Kidney (tissue), 14 donors: Measurements from ENCODE around the gene GPR151. TPM values are rescaled to one million over a fixed set of nuclear protein-coding genes. Genes with fewer than 3 reads are reported as not detected.
A peak's percentile ranks its signal among the peaks of the same experiment; 100 is the strongest.

Experiments used
- DNase-seq, 5 donors: peaks; one replicate each; pipeline ENCODE4 v3.0.0-alpha.2; 2013 to 2020
- FAIRE-seq: peaks from 2 replicates; lab custom pipeline; 2012; peaks lifted over from hg19 to GRCh38; lab: Jason Lieb, UNC
- H3K27ac ChIP-seq, 2 donors: one replicate each; pipeline ENCODE4 v1.7.0; 2013; ENCODE audit warnings: low read depth in 2 of 2, low read length in 2 of 2, inconsistent platforms in 1 of 2
- H3K27me3 ChIP-seq: one replicate; pipeline ENCODE4 v1.7.1; 2013; ENCODE audit warnings: low read length, inconsistent platforms; ENCODE audit not compliant: control insufficient read depth, insufficient read depth
- H3K36me3 ChIP-seq, 3 donors: one replicate each; pipeline versions ENCODE4 v1.7.0 to v1.7.1; 2013; ENCODE audit warnings: low read length in 3 of 3, control low read depth in 1 of 3, inconsistent platforms in 1 of 3; ENCODE audit not compliant: insufficient read depth in 3 of 3, control insufficient read depth in 2 of 3
- H3K4me1 ChIP-seq, 3 donors: one replicate each; pipeline versions ENCODE4 v1.7.0 to v1.7.1; 2013; ENCODE audit warnings: low read length in 3 of 3, inconsistent platforms in 1 of 3, low read depth in 1 of 3; ENCODE audit not compliant: control insufficient read depth in 2 of 3, insufficient read depth in 2 of 3
- H3K4me3 ChIP-seq, 3 donors: one replicate each; pipeline versions ENCODE4 v1.7.0 to v1.8.1; 2013; ENCODE audit warnings: low read length in 3 of 3, control low read depth in 1 of 3, inconsistent platforms in 1 of 3
- H3K9ac ChIP-seq, 3 donors: one replicate each; pipeline versions ENCODE4 v1.7.0 to v1.7.1; 2013; ENCODE audit warnings: low read length in 3 of 3, control low read depth in 1 of 3, inconsistent platforms in 1 of 3
- H3K9me3 ChIP-seq, 3 donors: one replicate each; pipeline versions ENCODE4 v1.7.0 to v1.7.1; 2013; ENCODE audit warnings: low read length in 3 of 3, control low read depth in 1 of 3, inconsistent platforms in 1 of 3; ENCODE audit not compliant: control insufficient read depth in 2 of 3, insufficient read depth in 1 of 3
- intact Hi-C: fragments of 100-400 bp; cut with DNase I; formaldehyde crosslinking; loops from one replicate; pipeline ENCODE4 v1.11.1; 2022
- polyA plus RNA-seq: library from polyadenylated mRNA; stranded (reverse); fragments of 350-450 nt; fragmentation: Illumina TruSeq; extraction: RNeasy Lipid Tissue Mini Kit (QIAGEN cat#74804); gene quantifications from one replicate; pipeline ENCODE4 v1.2.3, GENCODE V29; 2014; ENCODE audit warnings: low read depth, low replicate concordance; ENCODE audit not compliant: insufficient read depth
- total RNA-seq: library from RNA; stranded (reverse); fragmentation: NEBNext Ultra II Directional; extraction: Animal tissue kit (Norgen Biotek cat#: 25700); gene quantifications from one replicate; pipeline ENCODE4 v1.2.1, GENCODE V29; 2021
- TF ChIP-seq, protein P1 (sequence below): IDR thresholded peaks from 3 replicates; pipeline ENCODE4 v1.5.1; 2012; ENCODE audit warnings: mild to moderate bottlenecking, moderate library complexity, borderline replicate concordance; ENCODE audit not compliant: insufficient read depth; ENCODE audit errors: extremely low read depth
- donor health status: control.
- donor health status: control.
- donor health status: control.
- donor health status: control.
- donor health status: control.
- donor health status: DM: yes; HTN: yes; CAD: no.
- donor health status: Normal renal cell carcinoma (clear cell type).

The GPR151 gene
- total and polyA plus RNA-seq, 2 donors from 2014 or later: not detected

DNA sequence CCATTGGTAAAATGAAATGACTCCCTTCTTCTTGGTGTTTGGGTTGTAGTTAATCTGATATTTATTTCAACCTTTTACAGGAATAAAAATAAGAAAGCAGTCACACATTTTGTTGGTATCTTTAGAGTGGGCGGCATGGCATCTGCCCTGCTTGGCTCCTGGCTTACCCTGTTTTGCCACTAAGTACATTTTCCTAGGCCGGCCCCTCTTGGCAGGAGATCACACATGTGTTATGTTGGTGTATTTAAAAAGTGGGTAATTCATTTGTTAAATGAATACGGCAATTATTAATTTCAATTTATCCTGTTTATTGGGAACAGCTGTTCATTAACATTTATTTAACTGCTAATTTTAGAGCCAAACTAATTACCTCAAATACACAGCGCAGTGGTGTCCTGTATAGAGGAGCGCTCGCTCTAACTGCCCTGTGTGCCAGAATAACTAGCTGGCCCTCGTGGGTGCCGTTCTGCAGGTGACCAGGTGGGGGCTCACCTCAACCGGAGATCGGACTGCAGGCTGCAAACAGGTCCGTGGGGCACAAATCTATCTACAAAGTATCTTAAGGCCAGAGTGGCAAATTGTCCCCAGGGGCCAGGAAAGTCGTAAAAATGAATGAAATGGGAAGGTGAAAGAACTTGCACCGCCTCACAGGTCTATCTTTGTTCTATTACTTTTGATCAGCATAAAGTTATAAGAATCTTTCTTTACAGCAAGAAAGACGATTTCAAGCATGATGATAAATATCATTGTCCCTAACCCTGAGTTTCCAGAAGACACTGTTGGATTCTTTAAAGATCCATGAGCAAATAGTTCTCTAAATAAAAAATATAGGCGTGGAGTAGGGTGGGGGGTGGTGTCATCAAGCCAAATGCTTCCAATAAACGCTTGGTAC is 26.2 kb upstream of the GPR151 start:
- Histone ChIP-seq H3K27ac (no peak overlapping the region), H3K4me1 (no peaks in the 10 kb centered on the region), H3K9me3 (no peaks in the 10 kb centered on the region), H3K27me3 (no peaks in the 10 kb centered on the region), H3K9ac (no peak overlapping the region), H3K4me3 (no peak overlapping the region), H3K36me3 (no peaks in the 10 kb centered on the region)
- TF ChIP-seq, protein P1, sequence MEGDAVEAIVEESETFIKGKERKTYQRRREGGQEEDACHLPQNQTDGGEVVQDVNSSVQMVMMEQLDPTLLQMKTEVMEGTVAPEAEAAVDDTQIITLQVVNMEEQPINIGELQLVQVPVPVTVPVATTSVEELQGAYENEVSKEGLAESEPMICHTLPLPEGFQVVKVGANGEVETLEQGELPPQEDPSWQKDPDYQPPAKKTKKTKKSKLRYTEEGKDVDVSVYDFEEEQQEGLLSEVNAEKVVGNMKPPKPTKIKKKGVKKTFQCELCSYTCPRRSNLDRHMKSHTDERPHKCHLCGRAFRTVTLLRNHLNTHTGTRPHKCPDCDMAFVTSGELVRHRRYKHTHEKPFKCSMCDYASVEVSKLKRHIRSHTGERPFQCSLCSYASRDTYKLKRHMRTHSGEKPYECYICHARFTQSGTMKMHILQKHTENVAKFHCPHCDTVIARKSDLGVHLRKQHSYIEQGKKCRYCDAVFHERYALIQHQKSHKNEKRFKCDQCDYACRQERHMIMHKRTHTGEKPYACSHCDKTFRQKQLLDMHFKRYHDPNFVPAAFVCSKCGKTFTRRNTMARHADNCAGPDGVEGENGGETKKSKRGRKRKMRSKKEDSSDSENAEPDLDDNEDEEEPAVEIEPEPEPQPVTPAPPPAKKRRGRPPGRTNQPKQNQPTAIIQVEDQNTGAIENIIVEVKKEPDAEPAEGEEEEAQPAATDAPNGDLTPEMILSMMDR: peak; percentile 77
- no peak for FAIRE-seq
- intact Hi-C loops: loop anchor here (10.0 kb wide), 1 partner anchor 423 kb away; no protein-coding TSS in a partner anchor
- peak in 4 of 5 donors; percentile 73 to 80 (median 77) for DNase-seq

DNA sequence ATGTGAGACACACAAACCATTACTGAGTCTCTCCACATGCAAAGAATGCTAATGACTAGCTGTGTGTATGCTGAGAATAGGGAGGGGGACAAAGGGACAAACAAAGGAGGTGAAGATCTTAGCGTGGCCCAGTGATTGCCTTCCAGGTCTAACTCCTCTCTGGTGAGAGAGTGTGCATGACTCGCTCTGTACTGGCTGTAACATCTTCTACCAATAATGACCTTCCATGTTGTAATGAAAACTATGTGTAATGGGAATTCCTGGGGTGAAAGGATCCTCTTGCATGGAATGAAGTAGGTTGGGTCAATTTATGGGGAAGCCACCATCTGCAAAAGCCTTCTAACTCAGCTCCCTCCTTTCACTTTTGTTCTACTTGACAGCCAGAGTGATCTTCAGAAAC is 24.4 kb upstream of the GPR151 start:
- no peak for DNase-seq
- Histone ChIP-seq H3K9ac (no peak overlapping the region), H3K4me1 (no peaks in the 10 kb centered on the region), H3K4me3 (no peak overlapping the region), H3K27ac (no peak overlapping the region), H3K27me3 (no peaks in the 10 kb centered on the region), H3K9me3 (no peaks in the 10 kb centered on the region), H3K36me3 (no peaks in the 10 kb centered on the region)
- intact Hi-C loops: loop anchor here (10.0 kb wide), 1 partner anchor 424 kb away; no protein-coding TSS in a partner anchor
- TF ChIP-seq, protein P1: no peak
- FAIRE-seq: no peak

DNA sequence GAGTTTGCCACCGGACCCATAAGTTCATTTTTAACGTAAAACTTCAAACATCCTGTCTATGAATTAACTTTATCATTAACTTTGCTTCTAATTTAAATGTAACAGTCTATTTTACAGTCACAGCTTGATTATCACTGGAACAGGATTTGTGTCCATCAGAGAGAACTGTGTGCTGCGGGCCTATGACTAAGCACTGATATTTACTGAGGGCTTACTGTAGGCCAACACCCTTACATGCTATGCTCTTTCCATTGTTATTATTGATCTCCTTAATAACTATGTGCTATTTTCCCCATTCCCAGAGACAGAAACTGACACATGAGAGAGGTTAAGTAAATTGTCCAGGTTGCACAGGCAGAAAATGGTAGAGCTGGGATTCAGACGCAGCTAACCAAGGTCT is 24.0 kb upstream of the GPR151 start:
- no peak for DNase-seq
- no peak overlapping the region for H3K4me3 ChIP-seq
- TF ChIP-seq, protein P1: no peak
- no peaks in the 10 kb centered on the region for H3K9me3 ChIP-seq
- no peaks in the 10 kb centered on the region for H3K4me1 ChIP-seq
- no peaks in the 10 kb centered on the region for H3K36me3 ChIP-seq
- H3K27me3 ChIP-seq: no peaks in the 10 kb centered on the region
- intact Hi-C loops: loop anchor here (10.0 kb wide), 2 partner anchors 425 to 655 kb away; no protein-coding TSS in a partner anchor
- no peak overlapping the region for H3K9ac ChIP-seq
- no peak for FAIRE-seq
- no peak overlapping the region for H3K27ac ChIP-seq
